ENCODE measurements around the gene SHC3. TPM values are rescaled to one million over a fixed set of nuclear protein-coding genes. Genes with fewer than 3 reads are reported as not detected.

The SHC3 gene
- total and polyA plus RNA-seq, 12 donors = 5.6 to 56.7 (median 20.9) TPM

GRCh38 chr9:89012294-89013042 lies 166.2 kb downstream of the SHC3 start:
- TF ChIP-seq POLR2A (IDR thresholded peaks at IDR 0.05) (no peak), CTCF (IDR thresholded peaks at IDR 0.05) (no peak)
- no peak overlapping the region for H3K4me3 ChIP-seq
- no peaks in the 10 kb centered on the region for H3K27me3 ChIP-seq
- intact Hi-C loops (cut with DNase I) = loop anchor here (10.0 kb wide), 1 partner anchor 262 kb away; no protein-coding TSS in a partner anchor
- H3K27ac ChIP-seq = no peak overlapping the region
- WGBS, 4 donors = 90 to 95% (median 94%) methylated on average over 13 of the region's 13 CpGs
- H3K9me3 ChIP-seq (replicated peaks in 1 of 3) = no peaks in the 10 kb centered on the region
- DNase-seq = peak in 1 of 7 donors; percentile 13
- H3K4me1 ChIP-seq (replicated peaks in 1 of 2) = no peaks in the 10 kb centered on the region
- no peaks in the 10 kb centered on the region for H3K36me3 ChIP-seq (replicated peaks in 1 of 2)

GRCh38 chr9:89011683-89012082 lies 166.9 kb downstream of the SHC3 start:
- intact Hi-C loops (cut with DNase I) = loop anchor here (10.0 kb wide), 1 partner anchor 263 kb away; no protein-coding TSS in a partner anchor

GRCh38 chr9:89010526-89011111 lies 168.0 kb downstream of the SHC3 start:
- intact Hi-C loops (cut with DNase I) = loop anchor here (10.0 kb wide), 1 partner anchor 264 kb away; no protein-coding TSS in a partner anchor

More at GRCh38 chr9:89011683-89012082, 166.9 kb downstream of the SHC3 start:
- H3K27me3 ChIP-seq = no peaks in the 10 kb centered on the region
- H3K4me1 ChIP-seq (replicated peaks in 1 of 2) = peaks cover 0 to under 1% of the 10 kb centered on the region in 2 donors
- TF ChIP-seq POLR2A (IDR thresholded peaks at IDR 0.05) = no peak
- no peak for TF ChIP-seq CTCF (IDR thresholded peaks at IDR 0.05)
- H3K36me3 ChIP-seq (replicated peaks in 1 of 2) = no peaks in the 10 kb centered on the region
- H3K4me3 ChIP-seq = no peak overlapping the region
- no peaks in the 10 kb centered on the region for H3K9me3 ChIP-seq (replicated peaks in 1 of 3)
- no peak overlapping the region for H3K27ac ChIP-seq
- peak in 1 of 7 donors; percentile 6 for DNase-seq
- WGBS, 4 donors = 94 to 100% (median 94%) methylated on average over 2 of the region's 2 CpGs

More at GRCh38 chr9:89010526-89011111, 168.0 kb downstream of the SHC3 start:
- peak in 1 of 7 donors; percentile 11 for DNase-seq
- H3K9me3 ChIP-seq (replicated peaks in 1 of 3) = no peaks in the 10 kb centered on the region
- no peak overlapping the region for H3K27ac ChIP-seq
- no peak overlapping the region for H3K4me3 ChIP-seq
- H3K27me3 ChIP-seq = no peaks in the 10 kb centered on the region
- WGBS, 4 donors = 71 to 91% (median 80%) methylated on average over 4 to 6 of the region's 6 CpGs
- TF ChIP-seq POLR2A (IDR thresholded peaks at IDR 0.05) = no peak
- no peak for TF ChIP-seq CTCF (IDR thresholded peaks at IDR 0.05)
- H3K4me1 ChIP-seq (replicated peaks in 1 of 2) = peaks cover 0 to 7% of the 10 kb centered on the region in 2 donors
- no peaks in the 10 kb centered on the region for H3K36me3 ChIP-seq (replicated peaks in 1 of 2)
